DOHH2 (cell line): ENCODE results near the gene CSF2RB.

Source experiments
- EZH2phosphoT487 ChIP-seq: fragments of 200-600 bp; sonication (generic); IDR thresholded peaks from 2 replicates; pipeline ENCODE4 v1.6.1; 2017; ENCODE audit warnings: borderline replicate concordance, mild to moderate bottlenecking, antibody characterized with exemption, low read length, moderate library complexity, mixed read lengths
- TF ChIP-seq, protein P1 (sequence below): fragments of 200-600 bp; sonication (generic); IDR thresholded peaks from one replicate; pipeline ENCODE4 v1.5.1; 2014; ENCODE audit warnings: antibody characterized with exemption, mild to moderate bottlenecking, low read depth, low read length; ENCODE audit not compliant: poor library complexity, severe bottlenecking

DNA sequence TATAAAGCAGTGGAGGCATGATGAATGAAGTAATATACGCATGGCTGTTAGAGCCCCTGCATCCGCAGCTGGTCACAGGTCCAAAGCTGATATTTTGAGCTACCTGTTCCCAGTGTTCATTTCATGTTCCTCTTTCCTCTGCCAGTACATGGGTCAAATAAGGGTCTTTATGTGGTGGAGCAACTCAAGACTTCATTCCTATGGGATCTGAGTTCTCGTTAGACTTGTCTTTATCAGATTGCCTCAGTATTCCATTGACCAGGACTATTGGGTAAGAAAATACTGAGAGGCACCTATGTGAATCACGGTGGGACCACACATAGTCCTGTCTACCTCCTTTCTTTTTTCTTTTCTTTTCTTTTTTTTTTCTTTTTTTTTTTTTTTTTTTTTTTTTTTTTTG, 27.4 kb upstream of the CSF2RB start:
- TF ChIP-seq, protein P1, sequence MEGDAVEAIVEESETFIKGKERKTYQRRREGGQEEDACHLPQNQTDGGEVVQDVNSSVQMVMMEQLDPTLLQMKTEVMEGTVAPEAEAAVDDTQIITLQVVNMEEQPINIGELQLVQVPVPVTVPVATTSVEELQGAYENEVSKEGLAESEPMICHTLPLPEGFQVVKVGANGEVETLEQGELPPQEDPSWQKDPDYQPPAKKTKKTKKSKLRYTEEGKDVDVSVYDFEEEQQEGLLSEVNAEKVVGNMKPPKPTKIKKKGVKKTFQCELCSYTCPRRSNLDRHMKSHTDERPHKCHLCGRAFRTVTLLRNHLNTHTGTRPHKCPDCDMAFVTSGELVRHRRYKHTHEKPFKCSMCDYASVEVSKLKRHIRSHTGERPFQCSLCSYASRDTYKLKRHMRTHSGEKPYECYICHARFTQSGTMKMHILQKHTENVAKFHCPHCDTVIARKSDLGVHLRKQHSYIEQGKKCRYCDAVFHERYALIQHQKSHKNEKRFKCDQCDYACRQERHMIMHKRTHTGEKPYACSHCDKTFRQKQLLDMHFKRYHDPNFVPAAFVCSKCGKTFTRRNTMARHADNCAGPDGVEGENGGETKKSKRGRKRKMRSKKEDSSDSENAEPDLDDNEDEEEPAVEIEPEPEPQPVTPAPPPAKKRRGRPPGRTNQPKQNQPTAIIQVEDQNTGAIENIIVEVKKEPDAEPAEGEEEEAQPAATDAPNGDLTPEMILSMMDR: no peak
- TF ChIP-seq EZH2phosphoT487: no peak
